HG03039 (cell line): Measurements from ENCODE around the gene TRPC4.

Experiments
- ATAC-seq: cut with Tn5 transposase; IDR thresholded peaks from one replicate; pipeline ENCODE4 v1.9.1; 2021; ENCODE audit warnings: mild to moderate bottlenecking, moderate library complexity; ENCODE audit not compliant: unreplicated experiment

Gene TRPC4

DNA sequence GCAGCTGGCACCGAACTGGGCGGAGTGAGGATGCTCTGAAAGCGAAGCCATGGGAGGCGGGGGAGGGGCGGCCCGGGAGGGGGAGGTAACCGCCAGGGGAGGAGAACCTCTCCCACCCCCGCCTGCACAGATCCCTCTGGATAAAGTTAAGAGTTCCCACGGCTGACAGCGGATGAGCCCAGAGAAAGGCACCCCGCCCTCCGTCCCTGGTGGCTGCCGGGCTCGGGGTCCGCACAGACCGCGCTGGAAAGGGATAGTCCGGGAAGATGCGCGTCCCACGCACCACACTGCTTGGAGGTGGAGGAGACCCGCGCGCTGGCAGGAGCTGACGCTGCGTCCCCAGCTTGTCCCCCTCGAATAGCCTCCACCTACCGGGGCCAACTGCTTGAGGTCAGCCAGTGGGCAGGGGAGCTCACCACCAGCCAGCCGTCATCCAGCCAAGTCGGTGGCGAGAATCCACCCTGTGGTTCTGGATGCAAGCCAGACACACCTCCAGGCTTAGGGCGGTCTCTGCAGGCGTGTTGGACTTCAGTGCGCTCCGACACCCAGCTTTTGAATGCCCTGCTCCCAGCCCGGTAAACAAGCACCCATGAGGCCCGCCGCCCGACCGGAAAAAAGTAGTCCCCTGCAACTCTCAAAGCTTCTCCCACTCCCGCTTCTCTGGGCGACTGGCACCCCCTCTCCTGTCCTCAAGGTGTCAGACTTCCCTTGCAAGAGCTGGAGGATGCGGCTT is at the start of gene TRPC4:
TRPC4 (minus strand) TSS at position 17 of the 733 bp plus-strand sequence. CDS start 86,439 bp downstream, outside the sequence.
- ATAC-seq: no peak

DNA sequence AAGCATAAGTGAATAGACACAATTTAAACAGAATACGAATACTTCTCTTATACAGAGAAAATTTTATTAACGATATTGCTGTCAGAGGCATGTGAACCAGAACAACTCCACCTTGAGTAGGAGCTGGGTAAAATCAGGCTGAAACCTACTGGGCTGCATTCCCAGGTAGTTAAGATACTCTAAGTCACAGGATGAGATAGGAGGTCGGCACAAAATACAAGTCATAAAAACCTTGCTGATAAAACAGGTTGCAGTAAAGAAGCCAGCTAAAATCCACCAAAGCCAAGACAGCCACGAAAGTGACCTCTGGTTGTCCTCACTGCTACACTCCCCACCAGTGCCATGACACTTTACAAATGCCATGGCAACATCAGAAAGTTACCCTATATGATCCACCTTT is 49.2 kb upstream of the TRPC4 start:
- no peak for ATAC-seq

DNA sequence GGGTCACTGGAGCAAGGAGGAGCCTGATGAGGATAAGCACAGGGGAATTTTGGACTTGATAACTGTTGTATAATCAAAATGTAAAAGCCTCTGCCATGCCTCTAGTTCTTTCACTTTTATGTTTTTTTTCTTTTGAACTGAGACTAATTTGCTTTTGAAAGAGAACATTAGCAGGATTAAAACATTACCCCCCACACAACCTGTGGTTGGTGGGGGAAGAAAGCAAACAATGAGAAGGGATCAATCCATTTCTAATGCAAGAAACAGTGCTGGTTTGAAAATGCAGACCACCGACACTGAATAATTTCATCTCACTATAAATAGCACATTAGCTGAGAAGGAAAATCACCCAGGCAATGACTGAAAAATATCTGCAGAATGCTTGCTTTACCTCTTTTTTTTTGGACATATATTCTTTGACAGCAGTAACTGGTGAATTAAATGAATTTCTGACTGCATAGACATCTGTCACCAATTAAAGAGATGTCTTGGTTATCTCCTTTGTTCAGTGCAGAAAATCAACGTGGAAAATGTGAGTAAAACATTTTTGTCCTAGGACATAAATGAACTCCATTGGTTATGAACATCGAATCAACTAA is 48.6 kb upstream of the TRPC4 start:
- ATAC-seq: no peak

DNA sequence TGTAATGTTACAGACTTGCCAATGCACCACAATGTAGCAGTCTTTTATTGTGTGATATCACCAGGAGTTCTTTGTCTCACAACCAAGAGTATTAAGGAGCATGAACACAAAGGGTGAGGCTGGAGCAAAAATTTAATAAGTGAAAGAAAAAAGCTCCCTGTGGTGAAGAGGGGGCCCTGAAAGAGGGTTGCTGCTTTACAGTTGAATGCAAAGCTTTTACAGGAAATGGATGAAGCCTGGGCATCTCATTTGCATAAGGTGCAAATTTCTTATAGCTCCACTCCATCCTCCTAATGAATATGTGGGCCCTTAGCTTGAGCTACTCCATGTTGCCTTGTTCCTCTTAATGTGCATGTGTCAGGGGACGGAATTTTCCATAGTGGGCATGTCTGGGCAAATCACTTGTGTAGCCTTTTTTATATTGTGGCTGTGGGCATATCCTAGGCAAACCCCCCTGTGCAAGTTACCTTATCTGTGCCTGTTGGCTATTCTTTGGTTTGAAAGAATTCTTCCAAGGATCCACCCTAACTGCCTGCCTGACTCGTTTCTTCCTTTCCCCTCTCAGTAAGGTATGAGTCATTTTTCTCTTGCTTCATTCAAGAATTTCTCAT is 45.3 kb upstream of the TRPC4 start:
- ATAC-seq: no peak

DNA sequence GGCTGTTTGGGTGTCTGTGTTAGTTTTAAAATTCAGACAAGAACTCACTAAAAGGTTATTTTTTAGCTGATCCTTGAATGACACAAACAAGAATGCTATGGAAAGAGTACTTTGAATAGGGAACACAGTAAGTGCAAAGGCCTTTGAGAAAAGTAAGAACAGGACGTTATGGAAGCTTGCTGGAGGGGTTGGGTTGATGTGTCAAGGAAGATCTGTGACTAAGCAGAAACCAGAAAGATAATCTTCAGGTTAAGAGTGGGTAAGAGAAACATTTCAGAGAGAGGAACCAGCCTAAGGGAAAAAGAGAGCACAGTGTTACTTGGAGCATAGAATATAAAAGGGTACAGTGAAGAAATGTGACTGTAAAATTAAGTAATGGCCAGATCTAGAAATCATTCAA is 41.2 kb upstream of the TRPC4 start:
- ATAC-seq: no peak

DNA sequence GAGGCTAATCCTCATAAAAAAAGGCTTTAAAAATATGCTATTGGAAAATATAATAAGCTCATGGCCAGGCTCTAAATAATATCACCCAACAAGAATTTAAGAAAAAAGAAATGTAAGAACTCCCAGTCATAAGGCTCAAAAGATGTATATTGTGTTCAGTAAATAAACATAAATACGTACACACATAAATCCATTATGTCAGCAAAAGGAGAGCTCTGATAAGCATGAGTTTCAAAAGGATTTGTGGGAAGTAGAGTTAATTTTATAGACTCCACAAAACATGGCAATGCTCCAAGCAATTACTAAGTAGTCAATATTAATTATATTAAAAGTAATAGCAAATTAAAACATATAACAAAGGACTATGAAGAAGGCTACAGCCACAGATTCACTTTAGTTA is 37.3 kb upstream of the TRPC4 start:
- no peak for ATAC-seq

DNA sequence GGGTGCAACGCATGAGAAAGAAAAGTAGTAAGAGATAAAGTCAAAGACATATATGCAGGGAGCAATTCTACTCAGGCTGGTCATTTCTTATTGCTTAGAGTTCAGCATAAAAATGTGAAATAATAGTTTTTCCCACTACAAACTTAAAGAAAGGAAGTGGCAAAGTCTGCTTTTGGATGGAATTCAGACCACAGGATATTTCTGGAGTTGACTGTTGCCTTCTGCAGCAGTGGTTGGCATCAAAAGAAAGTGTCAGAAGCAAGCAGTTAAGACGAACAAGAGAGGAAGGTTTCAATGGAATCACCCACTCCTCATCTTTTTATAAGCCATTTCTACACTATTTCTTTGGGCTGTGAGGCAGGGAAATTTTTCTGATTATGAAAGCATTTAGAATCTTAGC is 36.2 kb upstream of the TRPC4 start:
- ATAC-seq: no peak

DNA sequence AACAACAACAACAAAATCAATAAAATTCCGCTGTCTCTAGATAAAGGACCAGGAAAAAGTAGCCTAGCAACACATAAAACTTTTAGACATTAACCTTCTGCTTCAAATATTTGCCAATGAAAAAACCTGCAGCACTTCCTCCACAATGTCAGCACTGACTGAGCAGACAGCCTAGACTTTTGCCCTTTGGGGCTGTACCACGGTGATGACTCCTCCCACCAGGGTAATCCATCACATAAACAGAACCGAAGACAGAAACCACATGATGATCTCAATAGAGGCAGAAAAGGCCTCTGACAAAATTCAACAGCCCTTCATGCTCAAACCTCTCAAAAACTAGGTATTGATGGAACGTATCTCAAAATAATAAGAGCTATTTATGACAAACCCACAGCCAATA is 30.2 kb upstream of the TRPC4 start:
- ATAC-seq: no peak

DNA sequence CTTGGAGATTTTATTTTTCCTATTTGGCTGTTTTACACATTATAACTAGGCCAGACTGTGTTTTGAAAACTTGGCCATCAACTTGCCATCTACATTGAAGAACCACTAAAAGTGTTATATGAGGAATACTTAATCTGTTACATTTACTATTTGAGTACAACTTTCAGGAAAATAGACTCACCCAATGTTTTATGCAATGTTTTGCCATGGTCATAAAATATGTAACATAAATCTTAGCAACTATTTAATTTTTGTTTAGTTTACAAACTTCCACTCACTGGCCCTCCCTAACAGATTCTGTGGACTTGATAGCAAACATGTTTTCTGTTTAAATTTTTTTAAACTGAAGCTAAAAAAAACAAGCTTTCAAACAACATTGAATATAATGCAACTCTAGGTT is 23.7 kb upstream of the TRPC4 start:
- no peak for ATAC-seq

DNA sequence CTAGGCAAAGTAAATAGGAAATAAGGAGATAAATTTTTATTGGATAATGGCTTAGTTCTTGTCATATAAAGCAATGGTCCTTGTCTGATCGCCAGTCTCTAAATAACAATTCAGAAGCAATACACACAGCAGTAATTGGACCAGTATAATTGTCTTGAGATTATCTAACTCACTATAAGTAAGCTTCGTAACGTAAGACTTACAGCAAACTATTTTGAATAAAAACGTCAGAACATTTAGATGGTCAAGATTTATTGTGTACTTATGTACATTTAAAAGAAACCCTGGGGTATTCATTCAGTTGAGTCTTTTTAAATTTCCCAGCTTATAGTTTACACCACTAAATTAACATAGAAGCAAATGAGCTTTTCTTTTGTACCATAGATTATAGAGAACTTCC is 20.2 kb upstream of the TRPC4 start:
- ATAC-seq: no peak

DNA sequence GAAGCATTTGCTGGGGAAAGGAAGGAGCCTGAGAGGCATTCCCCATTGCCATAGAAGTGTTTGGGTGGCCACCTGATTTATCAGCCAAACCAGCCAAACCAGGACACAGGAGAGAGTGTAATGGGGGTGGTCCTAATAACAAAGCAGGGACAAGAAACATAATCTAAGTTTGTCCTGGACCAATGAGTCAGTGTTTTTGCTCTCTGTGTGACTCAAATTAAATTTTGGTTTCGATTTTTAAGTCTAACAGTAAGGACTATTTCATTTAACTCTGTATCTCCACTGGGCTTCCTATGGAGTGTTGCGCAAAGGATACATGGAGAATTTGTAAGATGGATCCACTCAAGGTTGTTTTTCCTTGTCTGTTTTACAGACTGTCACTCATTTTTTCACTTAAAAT is 19.5 kb upstream of the TRPC4 start:
- no peak for ATAC-seq

DNA sequence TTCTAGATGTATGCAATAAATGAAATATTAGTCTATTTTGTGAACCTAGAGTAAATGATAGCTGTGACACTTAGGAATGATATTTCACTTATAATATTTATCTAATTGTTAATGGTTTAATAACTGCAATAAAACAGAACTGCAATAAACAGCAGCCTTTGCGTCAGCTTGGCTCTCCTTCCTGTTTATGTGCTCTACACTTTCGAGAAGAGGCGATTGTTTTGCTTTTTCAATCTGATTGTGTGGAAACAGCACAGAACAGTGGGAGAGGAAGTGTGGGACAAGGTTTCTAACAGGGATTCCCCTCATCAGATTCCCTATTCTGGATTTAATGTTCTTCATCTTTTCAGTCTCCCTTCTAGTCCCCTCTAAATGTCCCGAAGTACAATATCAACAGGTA is 17.3 kb upstream of the TRPC4 start:
- ATAC-seq: no peak

DNA sequence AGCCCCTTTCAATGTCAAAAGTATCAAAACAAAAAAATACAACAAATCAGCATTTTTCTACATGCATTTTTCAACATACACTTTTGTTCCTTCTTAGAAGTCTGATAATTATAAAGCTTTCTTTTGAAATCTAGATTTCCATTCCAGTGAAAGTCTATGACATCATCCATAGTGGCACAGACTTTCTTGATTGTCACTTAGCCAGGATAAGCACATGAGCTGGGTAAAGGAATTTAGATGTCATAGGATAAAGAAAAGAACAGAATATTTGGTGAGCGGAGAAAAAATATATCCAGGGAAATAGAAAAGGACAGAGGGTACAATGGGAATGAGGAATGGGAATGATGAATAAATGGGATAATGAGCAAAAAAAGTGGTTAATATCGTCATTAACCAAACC is 15.1 kb upstream of the TRPC4 start:
- ATAC-seq: no peak

DNA sequence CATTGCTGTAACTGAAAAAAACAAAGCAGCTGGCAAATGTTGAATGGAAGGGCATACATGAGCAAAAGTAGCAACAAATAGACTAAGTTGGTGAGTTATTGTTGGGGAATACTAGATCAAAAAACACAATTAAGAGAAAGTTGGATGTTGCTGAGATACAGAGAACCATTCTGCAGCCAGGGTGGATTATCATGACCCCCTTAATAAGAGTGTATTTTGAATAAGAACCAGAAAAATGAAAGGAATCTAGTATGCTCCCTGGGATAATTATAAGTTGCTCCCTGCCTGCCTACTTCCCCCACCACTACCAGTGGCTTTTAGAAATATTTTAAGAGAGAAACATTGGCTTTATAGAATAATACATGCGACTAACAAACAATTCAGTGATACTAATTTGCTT is 14.5 kb upstream of the TRPC4 start:
- ATAC-seq: no peak

DNA sequence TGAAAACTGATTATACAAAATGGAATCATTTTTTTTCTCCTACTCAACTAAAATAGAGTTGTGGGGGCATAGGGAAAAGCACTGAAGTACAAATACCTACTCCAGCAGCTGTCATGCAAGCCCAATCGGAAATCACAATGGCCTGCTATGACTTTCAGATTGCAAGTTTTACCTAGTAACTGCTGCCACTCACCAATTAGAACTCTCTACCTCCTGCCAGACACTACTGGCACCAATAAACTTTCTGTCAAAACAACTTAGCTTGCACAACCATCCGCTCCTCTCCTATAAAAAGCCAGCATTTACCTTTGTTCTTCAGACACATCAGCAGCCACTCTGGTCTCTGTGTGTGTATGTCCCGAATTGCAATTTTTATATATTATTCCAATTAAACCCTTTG is 9.3 kb upstream of the TRPC4 start:
- no peak for ATAC-seq

DNA sequence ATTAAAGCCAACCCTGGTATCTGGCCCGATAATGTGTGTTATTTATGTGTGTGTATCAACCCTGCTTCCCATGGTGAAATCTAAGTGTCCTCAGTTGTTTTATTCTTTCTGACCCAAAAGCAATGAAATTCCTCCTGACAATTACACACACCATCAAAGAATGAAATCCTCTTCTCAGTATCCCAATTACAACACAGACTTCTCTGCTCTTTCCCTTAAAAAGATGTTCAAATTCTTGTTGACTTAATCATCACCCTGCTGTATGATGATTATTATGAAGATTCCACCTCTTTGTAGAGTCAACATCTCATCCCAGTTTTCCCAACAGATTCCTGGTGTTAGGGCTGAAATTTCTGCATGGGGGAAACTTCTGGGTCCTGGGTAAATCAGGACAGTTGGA is 8.9 kb upstream of the TRPC4 start:
- no peak for ATAC-seq

DNA sequence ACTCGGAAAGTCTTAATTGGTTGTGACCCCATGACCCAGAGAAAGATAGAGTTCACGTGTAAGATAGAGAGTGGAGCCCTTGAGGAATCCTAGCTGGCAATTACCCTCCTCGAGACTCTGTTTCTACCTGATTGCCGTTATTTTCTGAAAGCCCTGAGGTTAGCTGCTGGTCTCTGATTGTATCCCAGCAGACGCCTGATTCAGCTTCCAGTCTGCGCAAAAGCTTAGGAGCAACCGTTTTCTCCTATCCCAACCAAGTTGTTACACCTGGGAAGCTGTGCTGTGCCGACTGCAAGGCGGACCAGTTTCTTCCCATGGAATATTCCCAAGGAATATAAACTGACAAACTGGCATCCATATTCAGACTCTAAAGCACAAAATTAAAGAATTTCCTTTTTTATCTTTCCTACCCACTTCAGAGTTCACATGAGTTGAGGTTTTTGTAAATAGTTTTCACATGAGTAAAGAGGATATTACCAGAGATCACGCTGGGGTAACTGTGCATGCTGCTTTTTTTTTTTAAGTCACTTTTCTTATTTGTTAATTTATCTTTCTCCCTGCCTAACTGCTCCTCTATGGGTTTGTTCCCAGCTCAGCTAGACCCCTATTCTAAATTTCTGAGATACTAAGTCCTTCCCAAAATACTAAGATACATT is 1.5 kb upstream of the TRPC4 start:
- ATAC-seq: no peak

DNA sequence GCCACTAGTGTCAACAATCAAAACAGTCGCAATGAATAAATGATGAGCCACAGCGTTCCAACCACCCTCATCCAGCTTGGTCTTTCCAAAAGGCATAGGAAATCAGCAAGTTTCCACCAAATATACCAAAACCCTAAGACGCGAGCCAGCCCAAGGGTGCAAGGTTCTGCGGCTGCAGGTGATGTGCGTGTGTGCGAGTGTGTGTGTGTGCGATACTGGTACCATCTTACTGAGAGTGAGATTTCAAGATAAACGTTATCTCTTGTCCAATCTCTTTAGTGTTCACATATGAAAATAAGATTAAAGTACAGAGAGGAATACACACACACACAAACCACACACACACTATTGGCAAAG is 895 bp upstream of the TRPC4 start:
- no peak for ATAC-seq

DNA sequence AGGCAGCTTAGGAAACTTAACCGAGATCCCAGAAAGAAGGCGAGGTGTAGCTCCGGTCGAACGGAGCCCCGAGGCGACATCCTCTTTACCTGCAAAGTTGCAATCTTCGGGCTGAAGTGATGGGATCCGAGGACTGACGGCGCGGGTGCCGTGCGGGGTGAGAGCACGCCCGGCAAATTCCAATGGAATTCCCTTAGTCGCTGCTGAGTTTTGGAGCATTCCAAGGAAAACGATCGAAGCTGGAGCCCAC is 141 bp downstream of the TRPC4 start:
- no peak for ATAC-seq

DNA sequence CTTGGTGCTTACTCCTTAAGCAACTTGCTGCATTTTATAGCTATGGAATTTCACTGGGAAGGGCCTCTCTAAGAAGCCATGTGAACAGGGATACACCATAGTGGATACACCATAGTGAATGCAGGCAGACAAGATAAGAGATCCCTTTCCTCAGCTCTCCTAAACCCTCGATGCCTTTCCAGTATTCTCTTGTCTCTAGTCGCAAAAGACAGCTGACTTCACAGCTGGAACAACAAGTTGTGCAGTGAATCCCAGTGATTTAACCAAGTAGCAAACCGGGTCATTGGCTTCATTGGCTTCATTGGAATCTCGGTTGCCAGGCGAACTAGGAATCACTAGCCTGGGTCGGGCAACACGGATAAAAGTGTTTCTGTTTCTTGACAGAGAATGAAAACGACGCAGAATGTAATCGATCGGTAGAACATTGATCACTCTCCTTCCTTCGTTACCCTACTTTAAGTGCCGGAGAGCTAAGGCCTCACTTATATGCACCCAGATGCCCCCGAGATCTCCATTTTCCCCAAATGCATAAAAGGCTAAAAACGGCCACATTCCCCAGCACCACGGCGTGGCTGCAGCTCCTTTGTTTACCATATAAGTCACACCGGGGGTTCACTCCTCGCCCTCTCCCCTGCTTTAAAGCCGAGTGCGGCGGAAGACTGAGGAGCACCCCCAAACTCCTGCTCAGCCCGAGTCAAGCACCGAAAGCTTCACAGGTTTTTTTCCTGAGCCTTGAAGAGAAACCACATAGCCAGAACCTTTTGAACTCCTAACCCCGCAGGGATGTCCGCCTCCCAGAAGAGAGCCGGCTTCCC is 674 bp downstream of the TRPC4 start:
- ATAC-seq: no peak

DNA sequence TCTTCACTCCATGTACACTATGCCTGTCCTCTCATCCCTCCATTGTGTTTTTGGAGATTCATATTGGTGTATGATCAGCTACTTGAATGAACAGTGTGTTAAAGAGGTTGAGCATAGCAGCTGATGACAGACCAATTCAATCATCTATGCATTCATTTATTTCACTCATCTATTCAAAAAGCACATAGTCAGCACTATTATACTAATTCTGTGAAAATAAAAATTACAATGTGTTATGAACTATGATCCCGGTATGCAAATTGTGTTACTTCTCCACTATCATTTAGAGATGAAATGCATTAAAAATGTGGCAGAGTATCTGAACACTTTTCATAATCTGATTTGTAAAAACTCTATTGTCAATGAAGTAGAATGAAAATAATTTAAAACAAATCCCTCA is 5.9 kb downstream of the TRPC4 start:
- no peak for ATAC-seq

DNA sequence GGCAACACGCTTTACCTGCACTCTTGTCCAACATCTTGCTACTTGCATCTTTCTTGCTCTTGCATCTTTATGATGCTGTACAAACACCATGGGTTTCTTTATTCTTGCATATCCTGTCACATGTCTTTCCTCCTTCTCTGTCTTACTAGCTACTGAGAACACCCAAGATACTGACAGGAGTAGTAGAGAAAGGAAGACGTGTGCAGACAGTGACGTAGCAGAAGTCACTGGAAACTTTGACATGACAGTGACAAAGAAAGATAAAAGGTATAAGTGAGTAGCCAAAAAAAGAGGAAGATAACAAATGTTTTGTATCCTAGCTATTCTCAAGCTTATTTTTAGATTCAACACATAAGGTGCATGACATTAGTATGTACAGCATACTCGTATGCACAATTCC is 34.2 kb downstream of the TRPC4 start:
- no peak for ATAC-seq
